Activated CD4-positive, alpha-beta T cell treated with anti-CD3 and anti-CD28 coated beads for 24 hours (primary cell): ENCODE data around the gene PI4K2B.
"Not testable (repeated sequence)": the region's sequence is repeated elsewhere in the genome, so short reads cannot be mapped to it uniquely, and the experiment has no call there.

Source experiments
- DNase-seq, 2 donors: peaks; one replicate each; pipeline ENCODE4 v3.0.0-alpha.2; 2020; ENCODE audit warnings: low read depth in 2 of 2

PI4K2B gene

GRCh38 chr4:25306518-25307057 is 72.8 kb downstream of the PI4K2B start:
- DNase-seq: no peak

DNA sequence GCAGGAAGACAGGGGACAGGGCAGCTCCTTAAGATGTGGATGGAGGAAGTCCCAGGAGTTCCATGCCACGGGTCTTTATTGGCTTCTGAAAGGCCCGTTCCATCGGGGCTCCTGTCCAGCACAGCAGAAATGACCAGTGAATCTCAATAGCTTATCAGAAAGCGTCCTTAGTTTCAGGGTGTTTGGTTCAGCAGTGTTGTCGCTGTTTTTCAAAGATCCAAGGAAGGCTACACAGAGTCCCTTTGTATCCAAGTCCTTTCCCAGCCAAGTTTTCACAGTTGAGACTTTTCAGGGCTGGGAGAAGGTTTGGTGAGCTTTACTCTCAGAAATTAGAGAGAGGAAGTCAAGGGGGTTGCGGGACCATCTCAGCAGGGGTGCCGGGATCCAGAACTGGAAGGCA is 73.8 kb downstream of the PI4K2B start:
- no peak for DNase-seq

GRCh38 chr4:25308306-25308705 is 74.5 kb downstream of the PI4K2B start:
- no peak for DNase-seq

DNA sequence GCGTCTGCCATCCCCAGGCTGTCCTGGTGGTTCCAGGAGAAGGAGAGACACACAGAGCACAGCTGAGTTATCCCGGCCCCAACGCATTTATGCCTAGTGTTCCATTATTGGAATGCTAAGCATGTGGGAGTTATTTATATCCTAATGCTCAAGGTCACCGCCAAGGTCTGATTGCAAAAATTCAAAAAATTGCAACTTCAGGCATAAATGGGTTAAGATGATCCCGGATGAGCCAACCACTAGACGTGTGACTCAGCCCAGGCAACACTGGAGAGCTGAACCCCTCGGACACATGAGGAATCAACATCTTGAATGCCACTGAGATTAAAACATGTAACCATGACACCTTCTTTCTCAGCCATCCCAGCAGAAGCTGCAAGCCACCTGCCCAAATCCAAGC is 74.9 kb downstream of the PI4K2B start:
- DNase-seq: no peak

GRCh38 chr4:25310066-25310802 is 76.4 kb downstream of the PI4K2B start:
- no peak for DNase-seq

DNA sequence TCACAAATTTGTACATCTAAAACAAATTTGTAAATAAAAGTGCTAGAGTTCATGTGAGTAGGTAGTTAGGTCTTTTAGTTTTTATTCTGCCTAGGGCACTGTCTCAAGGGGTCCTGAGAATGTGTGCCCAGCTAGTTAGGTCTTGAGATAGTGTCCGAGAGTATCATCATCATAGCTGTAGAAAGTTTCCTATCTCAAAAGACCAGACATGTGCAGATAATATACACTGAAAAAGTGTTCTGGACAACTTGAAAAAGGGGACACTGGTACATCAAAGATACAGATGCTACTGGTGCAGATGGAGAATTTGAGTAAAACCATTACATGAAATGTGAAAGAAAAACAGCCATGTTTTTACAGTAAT is 77.0 kb downstream of the PI4K2B start:
- no peak for DNase-seq

- peak; percentile 77 to 81 for DNase-seq
These were observed 78.8 kb downstream of the PI4K2B start, which contains the start of gene ZCCHC4 for GRCh38 chr4:25312496-25313200. ZCCHC4 (plus strand) TSS chr4:25312774; CDS start chr4:25312810, 36 bp downstream.

DNA sequence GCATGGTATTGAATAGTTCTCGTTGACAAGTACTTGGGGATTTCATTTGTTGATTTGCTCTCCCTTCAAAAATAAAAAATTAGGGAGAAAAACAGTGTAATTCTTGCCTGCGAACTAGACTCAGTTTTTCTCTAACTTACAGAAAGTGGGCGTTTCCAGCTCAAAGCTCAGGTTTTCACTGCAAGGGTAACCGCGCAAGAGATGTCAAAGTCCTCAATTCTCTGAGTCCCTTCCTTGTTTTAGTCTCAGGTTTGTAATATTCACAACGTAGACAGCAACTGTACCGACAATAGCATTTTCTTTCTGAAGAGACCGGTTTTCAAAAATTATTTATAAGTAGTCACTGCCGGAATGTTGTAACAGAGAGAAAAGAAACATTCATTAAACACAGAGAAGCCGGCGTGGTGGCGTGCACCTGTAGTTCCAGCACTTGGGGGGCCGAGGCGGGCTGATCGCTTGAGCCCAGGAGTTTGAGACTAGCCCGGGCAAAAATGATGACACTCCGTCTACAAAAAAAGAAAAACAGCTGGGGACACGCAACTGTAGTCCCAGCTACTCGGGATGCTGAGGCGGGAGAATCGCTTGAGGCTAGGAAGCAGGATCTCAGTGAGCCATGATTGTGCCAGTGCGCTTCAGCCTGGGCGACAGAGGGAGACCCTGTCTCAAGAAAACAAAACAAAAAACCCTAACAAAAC is 79.5 kb downstream of the PI4K2B start:
- DNase-seq: no peak

GRCh38 chr4:25320336-25320735 is 86.5 kb downstream of the PI4K2B start:
- DNase-seq: no peak

- DNase-seq: no peak
These were observed 86.9 kb downstream of the PI4K2B start for GRCh38 chr4:25320773-25321172.

- DNase-seq: no peak
These were observed 87.9 kb downstream of the PI4K2B start for GRCh38 chr4:25321703-25322102.

DNA sequence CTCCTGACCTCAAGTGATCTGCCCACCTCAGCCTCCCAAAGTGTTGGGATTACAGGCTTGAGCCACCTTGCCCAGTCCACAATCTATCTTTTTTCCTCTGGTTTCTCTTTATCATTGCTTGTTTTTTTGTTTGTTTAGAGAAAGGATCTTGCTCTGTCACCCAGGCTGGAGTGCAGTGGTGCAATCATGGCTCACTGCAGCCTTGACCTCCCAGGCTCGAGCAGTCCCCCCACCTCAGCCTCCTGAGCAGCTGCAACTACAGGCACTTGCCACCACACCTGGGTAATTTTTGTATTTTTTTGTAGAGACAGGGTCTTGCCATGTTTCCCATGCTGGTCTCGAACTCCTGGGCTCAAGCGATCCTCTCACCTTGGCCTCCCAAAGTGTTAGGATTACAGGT is 94.6 kb downstream of the PI4K2B start:
- not testable (repeated sequence) for DNase-seq
